Suppressor macrophage treated with lipopolysaccharide for 4 hours (primary cell): ENCODE measurements around the gene BNC2.

Source experiments
- DNase-seq: peaks from one replicate; pipeline ENCODE4 v3.0.0-alpha.2; 2020

Gene BNC2

GRCh38 chr9:16623989-16624743 is 246.3 kb downstream of the BNC2 start:
- no peak for DNase-seq

DNA sequence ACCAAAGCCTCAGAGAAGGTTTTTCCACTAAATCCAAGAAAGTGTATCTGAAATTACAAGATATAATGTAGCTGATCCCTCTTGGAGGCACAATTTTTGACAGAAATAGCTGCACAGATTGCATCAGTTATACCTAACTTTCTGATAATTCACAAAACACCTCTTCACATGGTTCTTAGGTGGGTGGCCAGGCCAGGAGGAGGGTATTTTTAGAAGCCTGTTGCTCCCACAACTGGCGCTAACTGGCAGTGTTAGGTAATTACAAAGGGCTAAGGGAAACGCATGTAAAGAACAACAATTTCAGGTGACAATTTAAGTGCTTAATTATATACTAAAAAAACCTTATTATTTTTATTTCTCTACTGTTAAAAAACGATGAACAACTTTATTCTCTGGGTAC is 247.9 kb downstream of the BNC2 start:
- no peak for DNase-seq

DNA sequence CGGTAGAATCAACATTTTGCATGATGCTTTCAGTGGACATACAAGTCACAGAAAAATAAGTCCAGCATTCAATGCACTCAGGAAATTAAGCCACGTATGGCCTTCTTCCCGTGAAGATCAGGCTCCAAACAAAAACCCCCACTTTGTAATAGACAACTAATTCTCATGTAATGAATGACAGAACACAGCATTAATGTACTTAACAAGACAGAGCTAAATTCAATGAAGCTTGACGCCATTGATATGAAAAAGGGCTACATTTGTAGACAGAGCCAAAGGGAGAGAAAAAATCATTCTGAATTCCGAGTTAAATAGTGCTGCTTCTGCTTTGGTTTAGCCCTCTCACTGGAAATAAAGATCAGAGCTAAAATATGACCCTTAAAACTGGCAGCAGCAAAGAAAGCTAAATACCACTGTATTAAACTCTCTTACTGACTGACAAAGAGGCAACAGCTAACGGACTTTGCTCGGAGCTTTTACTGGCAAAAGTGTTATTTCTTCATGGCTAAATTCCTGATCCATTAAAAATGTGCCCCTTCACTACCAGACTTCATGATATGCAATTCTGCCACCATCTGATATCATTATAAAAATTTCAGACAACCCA is 250.5 kb downstream of the BNC2 start:
- DNase-seq: no peak

DNA sequence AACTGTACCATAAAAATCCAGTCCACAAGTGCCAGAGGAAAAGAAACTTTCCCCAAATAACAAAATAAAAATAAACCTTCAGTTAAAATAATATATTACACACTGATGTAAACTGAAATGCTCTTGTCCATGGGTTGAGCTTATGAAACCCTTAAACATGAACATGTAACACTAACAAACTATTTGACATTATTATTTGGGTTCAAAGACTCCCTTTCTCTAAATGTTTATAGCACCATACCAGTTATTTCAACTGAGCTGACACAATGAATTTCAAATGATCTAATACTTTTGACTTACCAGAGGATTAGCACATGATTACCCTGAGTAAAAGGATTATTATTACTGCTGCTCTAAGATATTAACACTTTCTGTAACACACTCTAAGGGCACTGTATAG is 251.1 kb downstream of the BNC2 start:
- DNase-seq: no peak

DNA sequence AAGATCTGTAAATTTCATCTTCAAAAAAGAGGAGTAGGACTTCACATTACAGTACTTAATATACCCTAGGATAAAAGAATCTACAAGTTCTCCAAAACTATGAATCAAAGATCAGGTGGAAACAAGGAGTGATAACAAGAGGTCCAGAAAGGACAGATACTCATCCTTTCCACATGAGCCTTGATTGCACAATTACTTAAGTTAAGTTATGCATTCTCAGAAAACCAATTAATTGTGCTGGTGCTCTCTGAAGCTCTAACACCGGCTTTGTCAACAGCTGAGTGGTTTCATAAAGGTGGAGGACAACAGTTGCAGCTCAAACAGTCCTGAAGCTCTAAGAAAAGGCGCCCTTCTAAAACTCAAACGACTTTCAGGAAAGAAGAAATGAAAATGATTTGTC is 251.9 kb downstream of the BNC2 start:
- DNase-seq: no peak

DNA sequence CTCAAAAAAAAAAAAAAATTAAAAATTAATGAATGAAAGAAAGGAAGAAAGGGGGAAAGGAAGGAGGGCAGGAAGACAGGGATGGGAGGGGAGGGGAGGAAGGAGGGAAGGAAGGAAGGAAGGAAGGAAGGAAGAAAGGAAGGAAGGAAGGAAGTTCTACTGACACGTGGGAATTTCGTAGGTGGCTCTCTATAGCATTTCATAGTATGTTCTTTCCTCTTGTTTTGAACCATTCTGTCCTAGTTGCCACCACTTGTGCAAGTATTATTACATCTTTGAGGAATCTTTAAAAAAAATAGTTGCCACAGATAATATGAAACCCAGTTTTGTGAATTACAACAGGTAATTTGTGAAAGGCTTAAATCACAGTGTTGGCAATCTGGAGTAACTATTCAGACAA is 253.8 kb downstream of the BNC2 start:
- no peak for DNase-seq

DNA sequence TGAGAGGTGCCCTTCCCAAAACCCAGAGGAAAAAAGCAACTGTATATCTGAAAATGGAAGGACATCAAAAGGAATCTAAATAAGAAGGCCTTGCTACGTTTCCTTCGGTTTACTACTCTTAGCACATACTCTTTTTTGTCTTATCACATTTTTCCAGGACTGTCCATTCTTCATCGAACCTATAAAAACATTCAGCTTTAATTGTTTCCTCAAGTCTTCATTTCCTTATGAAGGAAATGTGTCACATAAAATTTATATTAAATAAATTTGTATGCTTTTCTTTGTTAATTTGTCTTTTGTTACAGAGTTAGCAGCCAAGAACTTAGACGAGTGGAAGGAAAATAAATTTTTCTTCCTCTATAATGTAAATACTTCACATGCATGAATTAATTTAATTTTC is 255.0 kb downstream of the BNC2 start:
- DNase-seq: no peak

GRCh38 chr9:16613605-16614004 is 256.9 kb downstream of the BNC2 start:
- DNase-seq: no peak

- DNase-seq: no peak
These were observed 257.4 kb downstream of the BNC2 start for GRCh38 chr9:16613051-16613450.

GRCh38 chr9:16612627-16613026 is 257.8 kb downstream of the BNC2 start:
- DNase-seq: no peak

GRCh38 chr9:16611983-16612382 is 258.5 kb downstream of the BNC2 start:
- no peak for DNase-seq

DNA sequence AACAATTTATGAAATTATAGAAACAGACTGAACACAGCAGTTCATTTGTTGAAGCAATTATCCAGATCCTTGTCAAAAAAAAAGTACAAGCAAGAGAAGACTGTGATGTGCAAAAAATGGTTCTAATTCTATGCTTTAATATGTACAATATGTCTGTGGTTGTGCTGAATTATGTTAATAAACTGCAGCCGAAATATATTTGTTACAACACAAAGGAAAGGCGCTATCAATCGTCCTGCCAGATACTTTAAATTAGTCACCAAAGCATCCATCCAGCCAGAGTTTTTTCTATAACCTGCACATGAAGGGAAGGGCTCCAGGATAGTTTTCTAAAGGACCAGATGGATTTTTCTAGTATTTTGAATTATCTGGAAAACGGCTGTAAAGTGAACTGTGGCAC is 259.5 kb downstream of the BNC2 start:
- DNase-seq: no peak

- no peak for DNase-seq
These were observed 259.9 kb downstream of the BNC2 start for GRCh38 chr9:16610538-16610937.

- no peak for DNase-seq
These were observed 261.6 kb downstream of the BNC2 start for GRCh38 chr9:16608906-16609305.

DNA sequence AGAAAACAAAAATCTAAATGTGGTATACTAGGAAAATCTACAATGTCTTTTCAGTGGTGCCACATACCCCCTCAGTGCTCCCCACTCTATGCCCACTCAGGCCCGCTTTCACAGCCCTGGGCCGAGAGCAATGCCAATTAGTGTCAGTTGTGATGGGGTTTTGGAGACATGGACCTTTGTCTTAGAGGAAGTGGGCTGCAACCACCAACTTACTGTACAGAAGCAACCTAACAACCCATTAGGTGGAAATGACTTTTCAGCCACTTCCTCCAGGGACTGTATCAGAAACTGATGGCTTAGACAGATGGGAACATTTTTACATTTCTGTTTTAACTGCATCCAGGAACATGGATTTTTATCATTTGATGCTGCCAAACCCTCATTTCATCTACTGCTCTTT is 268.0 kb downstream of the BNC2 start:
- no peak for DNase-seq

- DNase-seq: no peak
These were observed 268.5 kb downstream of the BNC2 start for GRCh38 chr9:16601991-16602390.

- no peak for DNase-seq
These were observed 272.2 kb downstream of the BNC2 start for GRCh38 chr9:16598316-16598715.

DNA sequence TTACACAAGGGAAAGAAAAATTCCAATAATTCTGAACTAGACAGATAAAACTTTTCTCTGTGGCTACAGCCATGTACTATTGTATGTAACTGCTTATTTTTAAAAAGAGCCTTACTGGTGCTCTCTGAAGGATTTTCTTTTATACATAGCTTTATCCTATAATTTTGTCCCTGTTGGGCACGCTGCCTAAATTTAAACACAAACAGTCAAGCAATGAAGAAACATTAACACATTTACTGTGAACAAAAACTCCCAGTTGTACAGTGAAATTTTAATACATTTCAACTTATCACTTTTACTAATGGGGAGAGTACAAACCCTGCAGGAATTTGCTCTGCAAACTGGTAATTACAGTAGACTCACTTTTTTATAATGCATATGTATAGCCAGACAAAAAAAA is 273.3 kb downstream of the BNC2 start:
- no peak for DNase-seq

DNA sequence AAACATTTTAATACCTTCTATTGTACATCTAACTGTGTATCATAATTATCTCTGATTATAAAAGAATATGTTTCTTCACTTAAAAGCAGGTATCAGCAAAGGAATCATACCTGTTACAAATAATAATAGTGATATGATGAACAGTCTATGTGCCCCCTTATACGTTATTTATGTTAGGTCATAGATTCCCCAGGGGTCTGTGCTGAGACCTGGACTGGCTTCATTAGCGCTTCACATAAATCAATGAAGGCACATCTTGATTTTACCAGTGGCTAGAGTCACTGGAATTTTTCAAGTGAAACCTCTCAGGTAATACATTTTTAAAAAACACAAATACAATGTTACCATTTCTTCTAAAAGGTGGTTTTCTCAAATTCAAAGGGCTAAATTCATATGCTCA is 275.2 kb downstream of the BNC2 start:
- DNase-seq: no peak

DNA sequence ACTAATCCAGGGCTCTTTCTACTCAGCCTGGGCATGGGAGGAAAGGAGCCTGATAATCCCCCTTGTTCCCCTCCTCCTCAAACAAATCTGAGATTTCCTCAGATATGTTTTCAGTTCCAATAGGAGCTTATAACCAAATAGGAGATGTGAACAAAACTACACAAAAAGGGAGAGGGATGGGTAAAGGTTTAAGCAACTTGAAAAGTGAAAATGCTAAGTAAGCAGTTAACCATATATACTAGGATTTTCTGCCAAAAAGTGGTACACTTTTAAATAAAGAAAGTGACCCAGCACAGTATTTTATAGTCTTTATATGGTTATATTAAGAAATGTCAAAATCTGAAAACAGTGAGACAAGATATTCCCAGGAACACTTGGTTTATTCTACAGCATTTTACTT is 275.7 kb downstream of the BNC2 start:
- no peak for DNase-seq

DNA sequence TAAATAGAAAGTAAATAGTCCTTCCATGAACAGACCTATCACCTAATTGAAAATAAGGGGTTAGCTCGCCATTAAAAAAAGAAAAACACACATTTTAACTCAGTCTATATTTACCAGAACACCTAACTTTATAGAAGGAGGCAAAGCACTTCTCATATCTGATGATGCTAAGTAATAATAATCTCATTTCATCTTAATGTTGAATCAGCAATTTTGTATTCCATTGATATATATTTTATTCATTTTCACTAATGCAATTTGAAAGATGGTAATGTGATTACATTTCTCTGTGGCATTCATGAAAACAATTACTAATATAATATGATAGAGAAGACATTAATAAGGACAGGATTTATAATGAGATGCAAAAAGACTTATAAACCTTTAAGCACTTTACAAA is 276.7 kb downstream of the BNC2 start:
- no peak for DNase-seq

- DNase-seq: no peak
These were observed 279.4 kb downstream of the BNC2 start for GRCh38 chr9:16591092-16591491.

- DNase-seq: no peak
These were observed 284.9 kb downstream of the BNC2 start for GRCh38 chr9:16585591-16585990.

DNA sequence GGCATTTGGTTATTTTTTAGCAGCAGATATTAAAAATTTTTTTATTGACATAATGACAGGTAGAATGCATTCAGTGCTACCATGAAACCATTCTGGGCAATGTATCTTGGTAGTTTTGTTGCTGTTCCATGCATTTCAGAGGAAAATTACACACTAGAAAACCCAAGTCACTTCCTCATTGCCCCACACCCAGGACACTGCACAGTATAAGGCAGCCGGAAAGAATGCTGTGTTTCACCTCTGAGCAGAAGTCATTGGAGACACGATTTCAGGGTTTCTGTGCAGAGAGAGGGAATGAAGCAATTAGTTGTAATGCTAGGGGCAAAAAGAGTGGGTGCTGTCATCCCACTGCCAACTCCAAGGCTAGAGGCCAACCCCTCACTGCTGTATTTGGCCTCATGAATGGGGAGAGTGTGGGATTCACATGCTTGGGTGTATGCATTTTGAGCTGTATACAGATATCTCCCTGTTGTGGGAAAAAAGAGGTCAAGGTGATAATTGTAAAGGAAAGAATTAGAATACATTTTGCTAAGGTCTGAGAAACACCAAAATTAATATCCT is 290.5 kb downstream of the BNC2 start:
- no peak for DNase-seq

GRCh38 chr9:16575986-16576245 is 294.6 kb downstream of the BNC2 start:
- no peak for DNase-seq
